ENCODE measurements around the gene CYB5R3.
"Not testable (repeated sequence)": the region's sequence is repeated elsewhere in the genome, so short reads cannot be mapped to it uniquely, and the experiment has no call there.

CYB5R3 gene

GRCh38 chr22:42622061-42622710 lies 27.0 kb downstream of the CYB5R3 start:
- DNase-seq, result no peak

GRCh38 chr22:42621505-42622002 lies 27.6 kb downstream of the CYB5R3 start:
- peak; percentile 55 for DNase-seq

- no peak for DNase-seq
Observed at GRCh38 chr22:42620084-42620483, 29.1 kb downstream of the CYB5R3 start.

GRCh38 chr22:42619261-42620063 lies 29.7 kb downstream of the CYB5R3 start:
- DNase-seq, result no peak

- no peak for DNase-seq
Observed at GRCh38 chr22:42617155-42617983, 31.8 kb downstream of the CYB5R3 start.

- not testable (repeated sequence) for DNase-seq
Observed at GRCh38 chr22:42615860-42616175, 33.4 kb downstream of the CYB5R3 start.

GRCh38 chr22:42615092-42615859 lies 33.9 kb downstream of the CYB5R3 start:
- peak; percentile 96 for DNase-seq

GRCh38 chr22:42614312-42615091 lies 34.7 kb downstream of the CYB5R3 start, which contains the start of gene POLDIP3:
TSS of gene POLDIP3 (minus strand) at chr22:42614883. CDS start at chr22:42614857, 26 bp downstream.
- peak; percentile 98 for DNase-seq

- DNase-seq, result no peak
Observed at GRCh38 chr22:42613872-42614301, 35.3 kb downstream of the CYB5R3 start.

GRCh38 chr22:42612336-42612735 lies 36.9 kb downstream of the CYB5R3 start:
- DNase-seq, result no peak

- DNase-seq, result no peak
Observed at GRCh38 chr22:42611051-42611450, 38.1 kb downstream of the CYB5R3 start.

- DNase-seq, result no peak
Observed at GRCh38 chr22:42610186-42610585, 39.0 kb downstream of the CYB5R3 start.

GRCh38 chr22:42608823-42609361 lies 40.3 kb downstream of the CYB5R3 start:
- no peak for DNase-seq

GRCh38 chr22:42608136-42608822 lies 40.9 kb downstream of the CYB5R3 start:
- DNase-seq, result no peak

GRCh38 chr22:42607641-42608040 lies 41.6 kb downstream of the CYB5R3 start:
- DNase-seq, result not testable (repeated sequence)

- no peak for DNase-seq
Observed at GRCh38 chr22:42604403-42604802, 44.8 kb downstream of the CYB5R3 start.

GRCh38 chr22:42603427-42603826 lies 45.8 kb downstream of the CYB5R3 start:
- no peak for DNase-seq

- no peak for DNase-seq
Observed at GRCh38 chr22:42602470-42602869, 46.7 kb downstream of the CYB5R3 start.

- no peak for DNase-seq
Observed at GRCh38 chr22:42601879-42602465, 47.2 kb downstream of the CYB5R3 start.

GRCh38 chr22:42596863-42597530 lies 52.2 kb downstream of the CYB5R3 start:
- no peak for DNase-seq
